GM12874 (cell line): ENCODE results near the gene S100A13.

Experiments
- CTCF ChIP-seq: IDR thresholded peaks from 2 replicates; pipeline ENCODE4 v1.5.1; 2011; ENCODE audit warnings: low read depth, mild to moderate bottlenecking, control low read depth, low read length, moderate library complexity; ENCODE audit not compliant: insufficient read depth

S100A13 gene

GRCh38 chr1:153628638-153629342 is 1.5 kb upstream of the S100A13 start:
- TF ChIP-seq CTCF, result no peak

- TF ChIP-seq CTCF, result no peak
Observed at GRCh38 chr1:153627715-153628626, 666 bp upstream of the S100A13 start, which contains the start of gene S100A1. TSS of gene S100A1 (plus strand) at chr1:153628434. CDS start at chr1:153630522, 2,088 bp downstream.

- no peak for TF ChIP-seq CTCF
Observed at GRCh38 chr1:153626477-153626903, 815 bp downstream of the S100A13 start.

GRCh38 chr1:153624965-153625611 is 2.2 kb downstream of the S100A13 start:
- TF ChIP-seq CTCF, result no peak

GRCh38 chr1:153623101-153623500 is 4.2 kb downstream of the S100A13 start:
- TF ChIP-seq CTCF, result no peak

- no peak for TF ChIP-seq CTCF
Observed at GRCh38 chr1:153619171-153619570, 8.1 kb downstream of the S100A13 start.

GRCh38 chr1:153617663-153618062 is 9.6 kb downstream of the S100A13 start:
- no peak for TF ChIP-seq CTCF
